Activated CD8-positive, alpha-beta T cell treated with anti-CD3 and anti-CD28 coated beads, Interleukin-2, amount 10 ng/mL, durations not matched to agents 7 days and 5 days (primary cell): Measurements from ENCODE around the gene ADAM22. TPM values are rescaled to one million over a fixed set of nuclear protein-coding genes. Genes with fewer than 3 reads are reported as not detected.

Experiments
- ATAC-seq: fragments of 150-1000 bp; cut with Tn5 transposase; one replicate; pipeline ENCODE4 v1.10.0; 2021; ENCODE audit warnings: moderate library complexity
- CTCF ChIA-PET: fragments of 350-600 bp; sonication (Branson Sonifier 250); formaldehyde crosslinking; loops from one replicate; lab custom pipeline; 2021; ENCODE audit warnings: antibody characterized with exemption; lab: Charles Lee
- POLR2A ChIA-PET: fragments of 350-600 bp; sonication (Branson Sonifier 250); formaldehyde crosslinking; loops from one replicate; lab custom pipeline; 2021; ENCODE audit warnings: antibody characterized with exemption; lab: Charles Lee
- DNase-seq: peaks from one replicate; pipeline ENCODE4 v3.0.0-alpha.2; 2020
- H3K27ac Mint-ChIP-seq: one replicate; pipeline ENCODE4 v1.8.0; 2021; ENCODE audit warnings: mild to moderate bottlenecking, mixed read lengths
- H3K27me3 Mint-ChIP-seq: one replicate; pipeline ENCODE4 v1.8.0; 2021; ENCODE audit warnings: low read depth, mixed read lengths
- H3K36me3 Mint-ChIP-seq: one replicate; pipeline ENCODE4 v1.8.0; 2021; ENCODE audit warnings: low read depth, mixed read lengths
- H3K4me1 Mint-ChIP-seq: one replicate; pipeline ENCODE4 v1.8.0; 2021; ENCODE audit warnings: low read depth, mixed read lengths
- H3K4me3 Mint-ChIP-seq: one replicate; pipeline ENCODE4 v1.8.0; 2021; ENCODE audit warnings: mild to moderate bottlenecking, mixed read lengths
- H3K9me3 Mint-ChIP-seq: one replicate; pipeline ENCODE4 v1.8.0; 2022; ENCODE audit warnings: mixed read lengths; ENCODE audit not compliant: insufficient read depth
- total RNA-seq, 2 experiments: library from RNA; stranded (reverse); gene quantifications; one replicate each; pipeline ENCODE4 v1.2.3, GENCODE V29; 2021

Gene ADAM22
- total RNA-seq, 2 experiments from 2014 or later: 2.2 to 3.1 TPM

GRCh38 chr7:88013981-88014380 is 79.9 kb downstream of the ADAM22 start:
- no peak for ATAC-seq
- Mint-ChIP-seq H3K36me3 (no peaks in the 10 kb centered on the region), H3K4me3 (no peak overlapping the region), H3K4me1 (no peaks in the 10 kb centered on the region), H3K27me3 (no peaks in the 10 kb centered on the region), H3K9me3 (no peaks in the 10 kb centered on the region), H3K27ac (no peak overlapping the region)
- POLR2A ChIA-PET: no interaction called here
- DNase-seq: no peak
- CTCF ChIA-PET: no interaction called here

- ATAC-seq (no peak), DNase-seq (no peak)
- Mint-ChIP-seq H3K36me3 (no peaks in the 10 kb centered on the region), H3K27me3 (no peaks in the 10 kb centered on the region), H3K9me3 (no peaks in the 10 kb centered on the region), H3K4me1 (no peaks in the 10 kb centered on the region), H3K27ac (no peak overlapping the region), H3K4me3 (no peak overlapping the region)
- ChIA-PET POLR2A (no interaction called here), CTCF (no interaction called here)
Observed at GRCh38 chr7:88014581-88014980, 80.5 kb downstream of the ADAM22 start.

- Mint-ChIP-seq H3K27ac (no peak overlapping the region), H3K27me3 (no peaks in the 10 kb centered on the region), H3K4me1 (no peaks in the 10 kb centered on the region), H3K9me3 (no peaks in the 10 kb centered on the region), H3K4me3 (no peak overlapping the region), H3K36me3 (no peaks in the 10 kb centered on the region)
- no peak for DNase-seq
- ChIA-PET CTCF (no interaction called here), POLR2A (no interaction called here)
- no peak for ATAC-seq
Observed at GRCh38 chr7:88015309-88015708, 81.3 kb downstream of the ADAM22 start.

DNA sequence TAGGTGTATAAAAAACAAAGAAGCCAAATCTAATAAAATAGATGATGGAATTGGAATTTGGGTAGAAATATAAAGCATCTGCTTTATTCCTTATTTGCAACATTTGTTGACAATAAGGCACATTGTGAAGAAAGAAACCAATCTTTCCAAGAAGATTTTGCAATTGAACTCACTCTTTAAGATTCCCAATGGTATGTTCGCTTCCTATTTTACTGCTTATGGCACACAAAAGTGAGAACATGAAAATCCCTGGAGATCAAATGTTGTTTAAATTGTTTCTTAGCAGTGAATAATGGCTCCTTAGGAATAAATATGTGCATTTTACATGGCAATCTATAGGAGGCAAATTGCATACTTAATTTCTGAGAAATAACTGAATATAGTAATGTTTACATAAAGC is 84.5 kb downstream of the ADAM22 start:
- Mint-ChIP-seq H3K27me3 (no peaks in the 10 kb centered on the region), H3K36me3 (no peaks in the 10 kb centered on the region), H3K4me3 (no peak overlapping the region), H3K9me3 (no peaks in the 10 kb centered on the region), H3K4me1 (no peaks in the 10 kb centered on the region), H3K27ac (no peak overlapping the region)
- ATAC-seq (no peak), DNase-seq (no peak)
- ChIA-PET POLR2A (no interaction called here), CTCF (no interaction called here)

DNA sequence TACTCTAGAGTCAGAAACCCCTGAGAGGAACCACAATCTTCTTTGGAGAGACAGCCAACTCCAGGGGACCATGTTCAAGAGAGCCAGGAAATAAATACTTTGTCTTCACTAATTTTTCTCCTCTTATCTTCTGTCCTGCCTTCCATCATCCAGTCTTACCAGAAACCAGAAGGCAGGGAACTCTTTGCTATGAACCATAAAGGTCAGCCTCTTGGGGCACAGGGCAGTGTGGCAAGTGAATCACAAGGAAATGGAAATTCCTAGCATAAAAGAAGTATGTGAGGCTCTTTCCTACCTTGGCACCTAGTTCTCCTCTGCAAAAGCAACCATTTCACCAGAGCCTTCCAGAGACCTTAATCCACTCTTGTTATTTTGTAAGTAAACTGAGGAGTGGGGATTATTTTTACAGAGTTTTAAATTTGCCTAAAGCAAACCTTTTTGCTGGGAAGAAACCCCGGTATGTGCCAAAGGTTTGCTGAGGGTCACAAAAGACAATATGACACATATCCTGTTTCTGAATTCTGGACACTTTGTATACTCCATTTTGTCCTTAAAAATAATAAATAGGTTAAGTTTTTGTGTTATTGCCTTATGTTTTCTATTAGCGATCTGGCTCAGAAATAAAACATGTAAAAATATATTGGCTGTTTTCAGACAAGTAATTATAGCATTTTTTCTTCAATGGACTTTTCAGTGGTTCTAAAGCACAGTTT is 87.1 kb downstream of the ADAM22 start:
- H3K4me3 Mint-ChIP-seq: no peak overlapping the region
- CTCF ChIA-PET: no interaction called here
- no peaks in the 10 kb centered on the region for H3K9me3 Mint-ChIP-seq
- no peaks in the 10 kb centered on the region for H3K4me1 Mint-ChIP-seq
- H3K27ac Mint-ChIP-seq: no peak overlapping the region
- H3K36me3 Mint-ChIP-seq: no peaks in the 10 kb centered on the region
- DNase-seq (no peak), ATAC-seq (no peak)
- H3K27me3 Mint-ChIP-seq: no peaks in the 10 kb centered on the region
- POLR2A ChIA-PET: no interaction called here

- H3K4me3 Mint-ChIP-seq: no peak overlapping the region
- no peaks in the 10 kb centered on the region for H3K4me1 Mint-ChIP-seq
- H3K27ac Mint-ChIP-seq: no peak overlapping the region
- POLR2A ChIA-PET: no interaction called here
- DNase-seq: no peak
- no peak for ATAC-seq
- H3K36me3 Mint-ChIP-seq: peaks cover 5% of the 10 kb centered on the region
- H3K27me3 Mint-ChIP-seq: no peaks in the 10 kb centered on the region
- H3K9me3 Mint-ChIP-seq: peaks cover 14% of the 10 kb centered on the region
- CTCF ChIA-PET: no interaction called here
Observed at GRCh38 chr7:88027724-88028123, 93.7 kb downstream of the ADAM22 start.

DNA sequence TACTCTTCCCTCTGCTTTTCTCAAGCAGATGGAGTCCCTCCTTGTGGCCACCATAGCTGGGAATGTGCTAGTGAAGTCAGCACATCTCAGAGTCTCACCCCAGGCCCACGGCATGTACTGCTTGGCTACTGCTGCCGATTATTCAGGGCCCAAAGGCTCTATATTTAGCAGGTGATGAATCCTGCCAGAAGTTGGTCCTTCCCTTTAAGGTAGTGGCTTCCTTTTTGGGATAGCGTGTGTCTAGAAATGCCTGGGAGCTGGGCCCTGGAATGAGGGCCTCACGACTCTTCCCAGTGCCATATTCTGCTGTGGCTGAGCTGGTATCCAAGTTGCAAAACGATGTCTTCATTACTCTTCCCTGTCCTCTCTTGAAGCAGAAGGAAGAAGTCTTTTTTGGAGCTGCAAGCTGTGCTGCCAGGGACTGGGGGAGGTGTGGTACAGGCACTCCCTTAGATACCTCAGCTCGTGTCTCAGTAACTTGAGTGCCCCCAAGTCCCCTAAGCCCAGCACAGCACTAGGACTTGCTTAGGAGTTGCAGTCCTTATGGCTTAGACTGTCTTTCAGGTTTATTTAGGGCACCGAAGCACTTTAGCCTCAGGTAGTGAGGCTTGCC is 100.1 kb downstream of the ADAM22 start:
- Mint-ChIP-seq H3K36me3 (peaks cover 5% of the 10 kb centered on the region), H3K9me3 (peaks cover 14% of the 10 kb centered on the region), H3K27ac (no peak overlapping the region), H3K4me3 (no peak overlapping the region), H3K4me1 (no peaks in the 10 kb centered on the region), H3K27me3 (no peaks in the 10 kb centered on the region)
- ChIA-PET POLR2A (no interaction called here), CTCF (no interaction called here)
- ATAC-seq (no peak), DNase-seq (no peak)

- DNase-seq (no peak), ATAC-seq (no peak)
- ChIA-PET CTCF (no interaction called here), POLR2A (no interaction called here)
- Mint-ChIP-seq H3K4me1 (peaks cover 2% of the 10 kb centered on the region), H3K9me3 (no peaks in the 10 kb centered on the region), H3K27ac (no peak overlapping the region), H3K27me3 (no peaks in the 10 kb centered on the region), H3K4me3 (no peak overlapping the region), H3K36me3 (no peaks in the 10 kb centered on the region)
Observed at GRCh38 chr7:88037050-88037449, 103.0 kb downstream of the ADAM22 start.

- ATAC-seq (no peak), DNase-seq (no peak)
- H3K9me3 Mint-ChIP-seq: no peaks in the 10 kb centered on the region
- H3K27ac Mint-ChIP-seq: no peak overlapping the region
- POLR2A ChIA-PET: no interaction called here
- H3K36me3 Mint-ChIP-seq: no peaks in the 10 kb centered on the region
- H3K4me3 Mint-ChIP-seq: no peak overlapping the region
- CTCF ChIA-PET: interaction anchor here (0.5 kb wide), 1 partner anchor 505 kb away, joined by 3 read pairs; no protein-coding TSS in a partner anchor
- H3K4me1 Mint-ChIP-seq: peaks cover 6% of the 10 kb centered on the region
- no peaks in the 10 kb centered on the region for H3K27me3 Mint-ChIP-seq
Observed at GRCh38 chr7:88040694-88041093, 106.6 kb downstream of the ADAM22 start.

GRCh38 chr7:88041583-88041982 is 107.5 kb downstream of the ADAM22 start:
- ATAC-seq (no peak), DNase-seq (no peak)
- no peaks in the 10 kb centered on the region for H3K27me3 Mint-ChIP-seq
- H3K36me3 Mint-ChIP-seq: no peaks in the 10 kb centered on the region
- H3K4me3 Mint-ChIP-seq: no peak overlapping the region
- no peaks in the 10 kb centered on the region for H3K9me3 Mint-ChIP-seq
- ChIA-PET CTCF (no interaction called here), POLR2A (no interaction called here)
- H3K27ac Mint-ChIP-seq: no peak overlapping the region
- peaks cover 8% of the 10 kb centered on the region for H3K4me1 Mint-ChIP-seq

GRCh38 chr7:88042157-88042556 is 108.1 kb downstream of the ADAM22 start:
- Mint-ChIP-seq H3K36me3 (no peaks in the 10 kb centered on the region), H3K4me1 (peaks cover 8% of the 10 kb centered on the region), H3K4me3 (peak overlapping the region; percentile 13), H3K27ac (no peak overlapping the region), H3K9me3 (no peaks in the 10 kb centered on the region), H3K27me3 (no peaks in the 10 kb centered on the region)
- ATAC-seq (no peak), DNase-seq (no peak)
- CTCF ChIA-PET: interaction anchor here (1.0 kb wide), 1 partner anchor 70 kb away, joined by 3 read pairs; no protein-coding TSS in a partner anchor
- POLR2A ChIA-PET: no interaction called here

GRCh38 chr7:88042803-88043202 is 108.8 kb downstream of the ADAM22 start:
- Mint-ChIP-seq H3K36me3 (no peaks in the 10 kb centered on the region), H3K27ac (no peak overlapping the region), H3K4me1 (peaks cover 8% of the 10 kb centered on the region), H3K27me3 (no peaks in the 10 kb centered on the region), H3K4me3 (no peak overlapping the region), H3K9me3 (no peaks in the 10 kb centered on the region)
- no peak for ATAC-seq
- CTCF ChIA-PET: interaction anchor here (1.0 kb wide), 1 partner anchor 69 kb away, joined by 3 read pairs; no protein-coding TSS in a partner anchor
- no peak for DNase-seq
- POLR2A ChIA-PET: no interaction called here
